NCI-H1048 (cell line): ENCODE measurements around the gene C9orf153.

Experiments used
- DNase-seq: peaks from one replicate; lab custom pipeline; 2025; lab: John Stamatoyannopoulos, UW

C9orf153 gene

DNA sequence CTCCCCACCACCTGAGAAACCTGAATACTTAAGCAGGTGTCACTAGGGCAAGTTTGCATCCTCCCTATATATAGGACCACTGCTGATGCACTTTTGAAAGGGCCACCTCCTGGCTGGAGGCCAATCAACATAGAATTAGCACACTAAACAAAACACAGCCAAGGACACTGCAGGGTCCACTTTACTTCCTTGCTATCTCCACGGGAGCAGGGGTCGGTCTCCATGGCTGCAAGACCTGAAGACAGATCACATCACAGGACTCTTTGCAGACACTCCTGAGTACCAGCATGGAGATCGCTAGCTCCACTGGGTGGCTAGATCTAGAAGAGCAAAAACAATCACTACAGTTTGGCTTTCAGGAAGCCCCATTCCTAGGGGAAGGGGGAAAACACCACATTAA, 72.3 kb downstream of the C9orf153 start:
- no peak for DNase-seq

DNA sequence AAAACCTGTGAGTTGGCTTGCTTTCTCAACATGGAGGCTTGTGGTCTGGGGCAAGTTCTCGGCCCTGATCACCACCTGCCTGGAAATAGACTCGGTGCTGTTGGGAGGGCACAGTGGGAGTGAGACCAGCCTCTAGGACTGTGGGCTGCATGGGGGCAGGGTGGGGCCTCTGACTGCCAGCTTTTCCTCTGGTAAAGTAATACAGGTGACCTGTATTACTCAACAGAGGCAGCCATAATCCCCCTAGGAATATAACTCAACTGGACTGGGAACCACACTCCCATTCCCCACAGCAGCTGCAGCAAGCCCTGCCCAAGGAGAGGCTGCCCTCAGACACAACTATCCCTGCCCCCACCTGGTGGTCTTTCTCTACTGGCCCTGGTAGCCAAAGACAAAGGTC, 72.8 kb downstream of the C9orf153 start:
- DNase-seq, result no peak

DNA sequence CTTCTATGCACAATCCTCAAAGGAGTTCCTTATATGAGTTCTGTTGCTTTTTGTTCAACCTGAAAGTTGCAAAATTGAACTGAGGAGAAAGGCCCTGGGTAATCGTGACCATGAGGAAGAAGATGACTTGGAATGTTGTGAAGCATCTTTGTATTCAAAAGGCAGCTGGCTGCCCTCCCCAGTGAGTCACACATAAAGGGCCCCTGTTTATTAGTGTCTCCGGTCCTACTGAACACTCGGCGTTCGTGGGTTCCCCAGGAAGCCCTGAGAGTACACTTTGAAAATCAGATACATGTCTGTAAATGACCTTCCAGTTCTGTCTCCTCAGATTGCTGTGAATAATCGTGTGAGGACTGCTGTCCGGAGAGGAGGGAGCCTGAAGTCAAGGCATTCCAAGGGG, 73.6 kb downstream of the C9orf153 start:
- DNase-seq, result no peak

DNA sequence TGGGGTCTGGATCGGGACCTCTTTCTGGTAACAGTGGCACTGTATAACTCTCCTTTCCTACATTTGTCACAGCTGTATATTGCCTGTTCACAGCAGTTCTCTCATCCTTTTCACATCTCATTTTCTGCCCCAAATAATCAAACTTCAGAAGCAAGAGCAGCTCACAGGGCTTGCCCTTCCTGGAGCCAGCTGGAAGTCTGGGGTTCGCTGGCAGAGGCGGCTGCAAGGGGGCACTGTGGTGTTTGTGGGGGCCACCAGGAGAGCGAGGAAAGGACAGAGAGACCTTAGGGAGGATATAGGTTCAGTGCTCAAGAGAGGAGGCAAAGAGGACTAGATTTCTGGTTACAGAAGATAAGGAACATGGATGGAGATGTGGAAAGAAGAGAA, 75.3 kb downstream of the C9orf153 start:
- no peak for DNase-seq

DNA sequence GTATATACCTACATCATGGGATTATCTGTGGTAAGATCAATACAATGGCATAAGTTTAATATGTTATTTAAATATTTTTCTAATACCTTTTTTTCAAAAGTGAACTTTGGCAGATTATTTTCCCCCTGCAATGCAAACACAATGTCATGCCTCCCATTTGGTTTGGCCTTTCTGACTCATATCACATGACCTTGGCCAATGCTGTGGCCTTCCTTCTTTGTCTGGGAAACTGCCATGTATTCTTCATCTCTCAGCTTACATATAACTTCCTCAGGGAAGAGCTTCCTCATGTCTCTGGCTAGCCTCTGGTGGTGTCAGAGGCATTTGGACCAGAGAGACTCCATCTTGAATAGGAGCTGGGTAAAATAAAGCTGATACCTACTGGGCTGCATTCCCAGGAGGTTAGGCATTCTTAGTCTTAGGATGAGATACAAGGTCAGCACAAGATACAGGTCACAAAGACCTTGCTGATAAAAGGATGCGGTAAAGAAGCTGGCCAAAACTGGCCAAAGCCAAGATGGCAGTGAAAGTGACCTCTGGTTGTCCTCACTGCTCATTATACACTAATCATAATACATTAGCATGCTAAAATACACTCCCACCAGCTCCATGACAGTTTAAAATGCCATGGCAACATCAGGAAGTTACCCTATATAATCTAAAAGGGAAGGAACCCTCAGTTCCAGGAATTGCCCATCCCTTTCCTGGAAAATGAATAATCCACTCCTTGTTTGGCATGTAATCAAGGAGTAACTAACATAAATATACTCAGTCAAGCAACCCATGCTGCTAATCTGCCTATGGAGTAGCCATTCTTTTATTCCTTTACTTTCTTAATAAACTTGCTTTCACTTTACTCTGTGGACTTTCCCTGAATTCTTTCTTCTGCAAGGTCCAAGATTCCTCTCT, 76.0 kb downstream of the C9orf153 start:
- no peak for DNase-seq

DNA sequence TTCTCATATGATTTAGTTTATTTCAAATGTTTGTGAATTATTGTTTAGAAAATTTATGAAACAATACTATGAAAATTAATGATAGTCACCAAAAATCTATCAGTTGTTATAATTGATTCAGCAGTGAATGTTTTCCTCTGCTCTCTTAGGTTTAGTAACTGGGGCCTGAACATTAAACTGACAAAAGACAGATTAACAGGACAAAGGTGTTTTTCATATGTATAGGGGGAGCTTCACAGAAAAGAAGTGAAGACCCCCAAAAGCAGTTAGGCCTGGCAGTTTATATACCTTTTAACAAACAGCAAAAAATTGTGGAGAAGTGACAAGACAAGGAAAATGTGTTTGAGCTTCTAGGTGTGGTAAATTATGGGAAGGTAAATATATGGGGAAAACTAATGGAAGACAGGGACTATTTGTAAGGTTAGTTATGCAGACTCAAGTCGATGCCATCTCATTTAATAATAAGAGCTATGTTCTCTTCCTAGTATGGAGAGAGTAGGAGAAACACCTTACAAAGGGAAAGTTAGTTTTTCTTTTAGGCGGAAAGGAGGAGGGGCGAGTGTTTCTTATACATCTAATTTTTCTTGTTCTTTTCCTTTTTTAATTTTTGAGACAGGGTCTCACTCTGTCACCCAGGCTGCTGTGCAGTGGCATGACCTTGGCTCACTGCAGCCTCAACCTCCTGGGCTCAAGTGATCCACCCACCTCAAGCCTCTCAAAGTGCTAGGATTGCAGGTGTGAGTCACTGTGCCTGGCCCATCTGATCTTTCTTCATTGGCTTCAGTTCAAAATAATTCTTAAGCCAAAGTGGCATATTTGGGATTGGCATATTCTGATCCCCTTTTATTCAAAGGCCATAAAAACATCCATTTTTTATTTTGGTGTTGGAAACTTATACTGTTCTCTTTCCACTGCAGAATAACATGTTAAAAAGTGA, 77.8 kb downstream of the C9orf153 start:
- no peak for DNase-seq

DNA sequence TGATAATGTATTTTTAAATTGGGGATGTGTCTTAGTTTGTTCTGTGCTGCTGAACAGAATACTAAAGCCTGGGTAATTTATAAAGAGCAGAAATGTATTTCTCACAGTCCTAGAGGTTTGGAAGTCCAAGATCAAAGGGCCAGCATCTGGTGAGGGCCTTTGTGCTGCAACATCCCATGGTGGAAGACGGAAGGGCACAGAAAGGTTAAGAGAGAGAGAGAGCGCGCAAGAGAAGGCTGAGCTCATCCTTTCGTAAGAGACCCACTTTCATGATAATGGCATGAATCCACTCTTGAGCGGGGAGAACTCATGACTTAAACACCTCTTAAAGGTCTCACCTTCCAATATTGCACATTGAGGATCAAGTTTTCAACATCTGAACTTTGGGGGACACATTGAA, 81.0 kb downstream of the C9orf153 start:
- DNase-seq, result no peak

DNA sequence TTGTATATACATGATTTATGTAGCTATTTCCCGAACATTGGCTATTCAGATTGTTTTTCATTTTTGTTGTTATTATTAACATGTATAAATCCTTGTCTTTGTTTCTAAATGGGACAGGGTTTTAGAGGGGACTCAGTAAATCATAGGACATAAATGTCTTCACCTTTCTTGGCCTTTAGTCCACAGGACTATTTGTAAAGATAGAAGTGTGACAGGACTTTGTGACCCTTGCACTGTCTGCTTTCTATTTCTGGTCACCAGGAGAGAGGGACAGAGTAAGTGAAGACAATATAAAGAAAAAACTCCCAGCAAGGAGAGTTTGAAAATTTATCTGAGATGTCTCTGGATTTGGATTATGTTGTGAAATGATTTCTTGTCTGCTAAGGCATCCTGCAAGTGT, 81.5 kb downstream of the C9orf153 start:
- DNase-seq, result no peak

DNA sequence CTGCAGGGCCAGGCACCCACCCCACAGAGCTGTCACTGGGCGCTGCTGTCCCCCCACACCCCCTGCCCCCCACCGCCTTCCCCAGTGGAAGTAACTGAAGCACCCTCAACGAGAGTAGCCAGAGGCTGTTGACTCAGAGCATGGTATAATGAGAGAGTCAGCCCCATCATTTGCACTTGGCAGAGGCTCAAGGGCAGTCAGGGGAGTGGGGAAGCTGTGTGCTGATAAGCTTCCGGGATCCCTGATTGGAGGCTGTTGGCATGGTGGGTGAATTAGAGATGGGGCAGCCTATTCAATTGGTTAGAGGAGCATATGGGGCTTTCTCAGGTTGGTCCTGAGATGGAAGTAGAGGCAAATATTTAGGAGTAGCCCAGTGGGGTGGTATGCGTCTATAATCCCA, 83.0 kb downstream of the C9orf153 start:
- peak; percentile 12 for DNase-seq

DNA sequence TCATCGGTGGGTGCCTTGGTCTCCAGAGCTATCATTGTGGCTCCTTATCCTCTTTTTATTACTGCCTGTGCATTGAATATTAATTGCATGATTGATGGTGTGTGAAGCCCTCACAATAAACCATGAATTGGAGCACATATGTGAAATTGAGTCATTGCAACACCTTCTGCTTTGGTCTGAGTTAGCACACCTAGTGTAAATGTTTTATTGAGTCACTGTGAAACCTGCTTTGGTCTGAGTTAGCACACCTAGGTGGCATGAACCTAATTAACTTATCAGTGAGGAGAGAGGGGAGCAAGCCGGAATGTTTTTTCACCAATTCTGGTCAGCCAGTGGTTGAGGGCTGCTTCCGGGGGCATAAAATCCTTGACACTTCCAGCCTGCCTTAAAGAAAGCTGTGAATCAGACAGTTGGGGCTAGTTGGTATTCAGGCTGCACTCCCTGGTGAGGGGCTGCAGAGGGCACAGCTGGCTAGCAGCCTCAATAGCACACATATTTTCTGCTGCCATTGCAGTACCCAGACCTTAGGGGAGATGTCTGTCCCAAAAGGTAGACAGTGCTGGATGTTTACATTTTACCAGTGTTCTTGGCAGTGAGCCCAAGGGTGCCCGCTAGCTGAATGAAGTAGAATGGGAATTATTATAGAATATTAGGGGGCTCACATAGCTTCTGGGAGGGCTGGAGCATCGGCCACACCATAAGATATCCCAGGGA, 83.6 kb downstream of the C9orf153 start:
- no peak for DNase-seq

DNA sequence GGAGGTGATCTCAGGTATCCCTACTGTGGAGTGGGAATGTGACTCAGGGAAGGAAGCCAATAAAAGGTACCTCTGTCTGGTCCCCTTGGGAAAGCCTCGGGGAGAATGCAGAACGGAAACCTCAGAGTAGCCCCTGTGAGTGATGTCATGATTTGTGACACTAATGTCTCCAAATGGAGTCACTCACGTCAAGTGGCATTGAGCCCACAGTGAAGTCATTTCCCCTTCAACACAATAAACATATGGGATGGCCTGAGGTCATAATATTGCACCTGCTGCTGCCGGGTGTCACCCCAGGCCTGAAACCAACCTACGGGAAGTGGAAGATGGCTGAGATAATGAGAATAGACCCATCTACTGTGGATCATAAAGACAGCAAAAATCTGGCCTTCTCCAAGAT, 84.2 kb downstream of the C9orf153 start:
- no peak for DNase-seq
